Activated CD4-positive, alpha-beta memory T cell treated with anti-CD3 and anti-CD28 coated beads, Interleukin-2, amount 10 ng/mL, durations not matched to agents 7 days and 5 days (primary cell): ENCODE measurements around the gene OR2S2. TPM values are rescaled to one million over a fixed set of nuclear protein-coding genes. Genes with fewer than 3 reads are reported as not detected.

Experiments
- CTCF ChIA-PET: fragments of 350-600 bp; sonication (Branson Sonifier 250); formaldehyde crosslinking; loops from one replicate; lab custom pipeline; 2021; ENCODE audit warnings: antibody characterized with exemption, inconsistent platforms; lab: Charles Lee
- POLR2A ChIA-PET: fragments of 350-600 bp; sonication (Branson Sonifier 250); formaldehyde crosslinking; loops from one replicate; lab custom pipeline; 2021; ENCODE audit warnings: antibody characterized with exemption; lab: Charles Lee
- DNase-seq: peaks from one replicate; pipeline ENCODE4 v3.0.0-alpha.2; 2020
- H3K27ac Mint-ChIP-seq: one replicate; pipeline ENCODE4 v1.8.0; 2021; ENCODE audit warnings: mild to moderate bottlenecking, mixed read lengths
- H3K27me3 Mint-ChIP-seq: one replicate; pipeline ENCODE4 v1.8.0; 2021; ENCODE audit warnings: mixed read lengths
- H3K36me3 Mint-ChIP-seq: one replicate; pipeline ENCODE4 v1.8.0; 2021; ENCODE audit warnings: low read depth, mixed read lengths
- H3K4me1 Mint-ChIP-seq: one replicate; pipeline ENCODE4 v1.8.0; 2021; ENCODE audit warnings: mixed read lengths
- H3K4me3 Mint-ChIP-seq: one replicate; pipeline ENCODE4 v1.8.0; 2021; ENCODE audit warnings: mild to moderate bottlenecking, mixed read lengths
- H3K9me3 Mint-ChIP-seq: one replicate; pipeline ENCODE4 v1.8.0; 2021; ENCODE audit warnings: mixed read lengths
- total RNA-seq, 2 experiments: library from RNA; stranded (reverse); gene quantifications; one replicate each; pipeline ENCODE4 v1.2.3, GENCODE V29; 2021

OR2S2 gene
- total RNA-seq, 2 experiments from 2014 or later, result not detected

DNA sequence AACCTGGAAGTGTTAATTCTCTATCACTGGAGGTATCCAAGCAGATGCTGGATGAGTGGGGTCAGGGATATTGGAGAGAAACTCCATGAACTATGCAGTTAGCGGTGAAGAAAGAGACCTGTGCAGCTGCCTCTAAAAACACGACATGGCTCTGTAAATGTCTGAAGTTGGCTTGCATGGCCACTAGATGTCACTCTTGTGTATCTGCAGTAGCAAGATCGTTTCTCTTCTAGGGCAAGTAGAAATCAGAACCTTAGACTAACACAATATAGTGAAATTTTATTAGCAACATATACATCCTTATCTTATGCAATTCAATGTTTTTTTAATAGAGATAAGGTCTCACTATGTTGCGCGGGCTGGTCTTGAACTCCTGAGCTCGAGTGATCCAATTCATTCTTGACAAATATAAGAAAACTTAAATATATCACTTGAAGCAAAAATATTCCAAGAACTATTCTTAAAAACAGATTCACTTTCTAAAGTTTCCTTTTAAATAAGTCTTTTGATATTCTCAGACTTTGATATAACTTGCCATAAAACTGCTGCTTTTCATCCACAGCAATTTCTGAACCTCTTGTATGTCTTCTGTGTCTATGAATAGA, 2.9 kb downstream of the OR2S2 start:
- ChIA-PET POLR2A (interaction anchor here (1.3 kb wide), 1 partner anchor 15 kb away, joined by 3 read pairs; no protein-coding TSS in a partner anchor), CTCF (interaction anchor here (0.6 to 2.9 kb wide), 15 partner anchors 10 to 696 kb away, joined by 3 to 24 read pairs (median 3); no protein-coding TSS in a partner anchor)
- H3K4me3 Mint-ChIP-seq, result no peak overlapping the region
- H3K4me1 Mint-ChIP-seq, result no peaks in the 10 kb centered on the region
- peak; percentile 48 for DNase-seq
- no peak overlapping the region for H3K27ac Mint-ChIP-seq
- peaks cover 16% of the 10 kb centered on the region for H3K27me3 Mint-ChIP-seq
- H3K9me3 Mint-ChIP-seq, result no peaks in the 10 kb centered on the region
- H3K36me3 Mint-ChIP-seq, result no peaks in the 10 kb centered on the region

DNA sequence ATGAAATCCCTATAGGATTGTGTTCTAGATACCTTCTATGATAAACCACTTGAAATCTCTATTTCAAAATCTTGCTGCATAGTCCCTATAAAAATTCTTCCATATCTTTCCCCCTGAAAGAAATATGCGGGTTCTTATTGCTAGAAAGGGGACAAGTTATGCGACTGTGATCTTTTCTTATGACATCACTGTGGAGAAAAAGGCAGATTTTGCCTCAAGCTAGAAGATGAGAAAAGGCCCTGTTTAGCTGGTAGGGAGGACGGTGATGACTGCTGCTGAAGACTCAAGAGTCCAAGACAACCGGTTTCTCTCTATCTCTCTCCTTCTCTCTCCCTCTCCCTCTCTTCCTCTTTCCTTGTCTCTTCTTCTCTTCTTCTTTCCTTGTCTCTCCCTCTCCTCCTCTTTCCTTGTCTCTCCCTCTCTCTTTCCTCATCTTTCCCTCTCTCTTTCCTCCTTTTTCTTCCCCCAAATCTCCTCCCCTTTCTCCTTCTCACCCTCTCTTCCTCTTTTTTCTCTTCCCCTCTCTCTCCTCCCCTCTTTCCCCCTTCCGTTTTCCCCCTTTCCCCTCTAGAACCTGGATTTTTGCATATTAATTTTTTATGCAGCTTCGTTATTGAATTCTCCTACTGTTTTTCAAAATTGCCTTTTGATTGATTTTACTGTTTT, 5.3 kb downstream of the OR2S2 start:
- no peak for DNase-seq
- H3K27ac Mint-ChIP-seq, result no peak overlapping the region
- no peaks in the 10 kb centered on the region for H3K9me3 Mint-ChIP-seq
- no peaks in the 10 kb centered on the region for H3K36me3 Mint-ChIP-seq
- CTCF ChIA-PET, result interaction anchor here (0.6 to 1.1 kb wide), 6 partner anchors 10 to 392 kb away, joined by 3 to 5 read pairs (median 4); no protein-coding TSS in a partner anchor
- POLR2A ChIA-PET, result no interaction called here
- H3K4me3 Mint-ChIP-seq, result no peak overlapping the region
- H3K4me1 Mint-ChIP-seq, result peaks cover 7% of the 10 kb centered on the region
- peaks cover 13% of the 10 kb centered on the region for H3K27me3 Mint-ChIP-seq

DNA sequence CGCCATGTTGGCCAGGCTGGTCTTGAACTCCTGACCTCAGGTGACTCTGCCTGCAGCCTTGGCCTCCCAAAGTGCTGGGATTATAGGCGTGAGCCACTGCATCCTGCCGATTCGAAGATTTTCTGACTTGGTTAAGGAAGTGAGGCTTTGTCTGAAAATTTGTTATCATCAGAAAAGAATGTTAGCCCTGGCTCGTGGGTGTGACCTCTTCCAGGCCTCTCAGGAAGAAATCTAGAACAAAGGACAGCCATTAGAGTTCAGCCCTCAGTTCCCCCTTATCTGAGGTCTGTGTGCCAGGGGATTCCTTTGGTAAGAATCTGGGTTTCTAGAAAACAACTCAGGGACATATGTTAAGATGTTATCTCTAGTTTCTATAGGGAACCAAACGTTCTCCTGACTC, 6.2 kb downstream of the OR2S2 start:
- ChIA-PET CTCF (interaction anchor here (0.9 to 1.1 kb wide), 2 partner anchors 9 to 12 kb away, joined by 3 to 4 read pairs; no protein-coding TSS in a partner anchor), POLR2A (no interaction called here)
- Mint-ChIP-seq H3K27me3 (peaks cover 7% of the 10 kb centered on the region), H3K4me1 (peaks cover 7% of the 10 kb centered on the region), H3K4me3 (no peak overlapping the region), H3K36me3 (no peaks in the 10 kb centered on the region), H3K27ac (no peak overlapping the region), H3K9me3 (no peaks in the 10 kb centered on the region)
- DNase-seq, result no peak

DNA sequence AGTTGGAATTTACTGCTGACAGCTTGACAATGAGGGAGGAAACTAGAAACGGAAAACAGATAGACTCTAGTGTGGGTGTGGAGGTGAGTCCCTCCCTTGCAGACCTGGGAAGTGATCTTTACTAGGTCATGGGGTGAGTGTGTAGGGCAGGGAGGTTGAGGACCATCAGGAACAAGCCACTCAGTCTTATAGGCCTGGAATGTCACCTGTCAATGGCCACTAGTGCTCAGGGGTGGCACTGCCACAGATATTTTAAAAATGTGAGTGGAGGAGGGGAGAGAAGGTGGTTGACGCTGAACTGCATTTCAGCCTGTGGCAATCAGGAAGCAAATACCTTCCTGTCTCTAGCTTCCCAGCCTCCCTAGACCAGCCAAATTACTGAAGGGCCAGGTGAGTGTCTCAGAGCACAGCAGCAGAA, 9.0 kb downstream of the OR2S2 start:
- CTCF ChIA-PET, result interaction anchor here (0.9 to 1.5 kb wide), 3 partner anchors 8 to 46 kb away, joined by 3 to 4 read pairs (median 3); no protein-coding TSS in a partner anchor
- Mint-ChIP-seq H3K4me3 (no peak overlapping the region), H3K9me3 (no peaks in the 10 kb centered on the region), H3K36me3 (no peaks in the 10 kb centered on the region), H3K27me3 (peaks cover 3% of the 10 kb centered on the region), H3K4me1 (peaks cover 11% of the 10 kb centered on the region), H3K27ac (no peak overlapping the region)
- POLR2A ChIA-PET, result no interaction called here
- no peak for DNase-seq

DNA sequence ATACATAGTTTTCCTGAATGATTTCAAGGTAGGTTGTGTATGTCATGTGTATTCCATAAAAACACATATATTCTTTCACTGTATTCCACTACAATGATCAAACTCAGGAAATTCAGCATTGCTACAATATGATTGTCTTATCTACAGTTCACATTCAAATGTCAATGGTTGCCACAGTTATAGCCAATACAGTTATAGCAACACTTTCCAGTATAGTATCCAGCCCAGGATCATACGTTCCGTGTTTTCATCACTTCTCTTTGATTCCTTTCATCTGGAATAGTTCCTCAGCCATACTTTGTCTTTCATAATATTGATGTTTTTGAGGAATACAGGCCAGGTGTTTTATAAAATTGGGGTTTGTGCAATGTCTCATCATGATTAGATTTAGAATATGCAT, 9.5 kb downstream of the OR2S2 start:
- Mint-ChIP-seq H3K4me1 (peaks cover 11% of the 10 kb centered on the region), H3K36me3 (no peaks in the 10 kb centered on the region), H3K27ac (no peak overlapping the region), H3K27me3 (peaks cover 3% of the 10 kb centered on the region), H3K9me3 (no peaks in the 10 kb centered on the region), H3K4me3 (no peak overlapping the region)
- ChIA-PET CTCF (no interaction called here), POLR2A (no interaction called here)
- DNase-seq, result no peak

DNA sequence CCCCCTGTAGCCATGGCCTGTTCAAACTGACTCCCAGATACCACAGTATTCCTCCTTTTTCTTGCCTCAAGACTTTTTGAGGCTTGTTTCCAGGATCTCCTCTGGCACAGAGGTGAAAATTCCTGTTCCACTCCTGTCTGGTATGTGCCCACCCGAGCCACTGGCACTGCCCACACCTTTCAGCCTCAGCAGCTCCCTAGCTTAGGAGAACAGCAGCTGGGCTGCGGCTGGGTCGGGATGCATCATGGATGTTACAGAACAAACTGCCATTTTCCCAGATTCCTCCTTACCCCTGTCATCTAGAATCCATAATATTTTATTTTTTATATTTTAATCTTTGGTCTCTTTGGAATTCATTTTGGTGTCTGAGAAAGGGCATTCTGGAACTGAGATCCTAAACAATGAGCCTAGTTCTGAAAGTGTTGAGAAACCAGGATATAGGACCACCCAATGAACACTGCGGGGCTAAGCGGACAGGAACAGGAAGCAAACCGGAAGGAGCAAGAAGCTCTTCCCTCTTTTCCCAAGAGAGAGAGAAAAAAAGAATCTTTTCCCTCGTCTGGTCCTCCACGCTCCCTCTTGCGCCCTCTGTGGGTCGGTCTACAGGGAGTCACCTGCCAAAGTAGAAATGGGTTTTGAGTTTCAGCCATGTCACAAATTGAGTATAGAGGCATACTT, 12.5 kb downstream of the OR2S2 start:
- Mint-ChIP-seq H3K27ac (no peak overlapping the region), H3K4me1 (peaks cover 22% of the 10 kb centered on the region), H3K4me3 (no peak overlapping the region), H3K27me3 (no peaks in the 10 kb centered on the region), H3K36me3 (no peaks in the 10 kb centered on the region), H3K9me3 (no peaks in the 10 kb centered on the region)
- peak; percentile 65 for DNase-seq
- CTCF ChIA-PET, result interaction anchor here (0.9 to 4.1 kb wide), 14 partner anchors 10 to 209 kb away, joined by 3 to 56 read pairs (median 4); partner anchors contain the start of gene HRCT1
- POLR2A ChIA-PET, result interaction anchor here (0.7 kb wide), 1 partner anchor 246 kb away, joined by 3 read pairs; the partner anchor contains the start of gene CLTA

DNA sequence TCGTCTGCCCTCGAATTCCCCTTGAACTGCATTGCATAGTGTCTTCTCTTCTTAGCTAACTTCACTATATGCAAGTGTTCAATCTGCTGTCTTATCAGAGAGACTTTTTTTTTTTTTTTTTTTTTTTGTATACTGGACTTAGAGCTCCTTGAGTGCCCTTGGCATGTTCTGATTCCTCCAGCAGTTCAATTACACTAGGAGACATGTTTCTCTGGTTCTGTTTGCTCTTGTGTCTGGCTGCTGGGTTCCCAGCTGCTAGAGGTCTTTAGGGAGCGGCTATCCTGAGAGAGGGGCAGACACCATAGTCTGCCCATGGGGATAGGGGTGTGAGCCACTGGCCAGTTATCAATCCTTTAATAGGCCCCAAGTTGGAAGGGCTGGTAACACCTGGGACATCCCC, 13.1 kb downstream of the OR2S2 start:
- no peak overlapping the region for H3K4me3 Mint-ChIP-seq
- CTCF ChIA-PET, result interaction anchor here (0.5 to 4.1 kb wide), 15 partner anchors 11 to 674 kb away, joined by 3 to 56 read pairs (median 4); partner anchors contain the start of gene HRCT1
- POLR2A ChIA-PET, result no interaction called here
- DNase-seq, result no peak
- H3K27ac Mint-ChIP-seq, result no peak overlapping the region
- H3K27me3 Mint-ChIP-seq, result no peaks in the 10 kb centered on the region
- no peaks in the 10 kb centered on the region for H3K36me3 Mint-ChIP-seq
- peaks cover 28% of the 10 kb centered on the region for H3K4me1 Mint-ChIP-seq
- H3K9me3 Mint-ChIP-seq, result no peaks in the 10 kb centered on the region

DNA sequence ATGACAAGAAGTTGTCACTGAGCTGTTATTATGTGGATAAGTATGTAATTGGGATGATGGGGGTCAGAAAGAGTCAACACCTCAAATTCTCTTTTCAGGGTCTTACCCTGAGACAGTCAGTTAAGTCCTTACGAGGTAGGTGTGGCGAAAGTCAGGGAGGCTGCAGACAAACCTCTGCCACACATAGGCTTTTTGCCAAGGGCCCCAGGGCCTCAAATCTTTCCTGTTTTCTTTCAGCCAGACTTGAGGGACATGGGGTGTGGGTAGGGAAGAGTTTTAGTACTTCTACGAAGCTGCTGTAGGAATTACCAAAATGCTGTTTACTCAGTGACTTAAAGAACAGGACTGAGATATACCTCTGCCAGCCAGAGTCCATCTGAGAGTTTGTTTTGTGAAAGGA, 13.8 kb downstream of the OR2S2 start:
- H3K9me3 Mint-ChIP-seq, result no peaks in the 10 kb centered on the region
- no peak overlapping the region for H3K4me3 Mint-ChIP-seq
- H3K36me3 Mint-ChIP-seq, result no peaks in the 10 kb centered on the region
- ChIA-PET POLR2A (interaction anchor here (1.3 kb wide), 1 partner anchor 77 kb away, joined by 3 read pairs; no protein-coding TSS in a partner anchor), CTCF (interaction anchor here (0.5 to 4.1 kb wide), 10 partner anchors 11 to 673 kb away, joined by 3 to 56 read pairs (median 4); partner anchors contain the start of gene HRCT1)
- DNase-seq, result no peak
- H3K4me1 Mint-ChIP-seq, result peaks cover 29% of the 10 kb centered on the region
- no peak overlapping the region for H3K27ac Mint-ChIP-seq
- H3K27me3 Mint-ChIP-seq, result no peaks in the 10 kb centered on the region

DNA sequence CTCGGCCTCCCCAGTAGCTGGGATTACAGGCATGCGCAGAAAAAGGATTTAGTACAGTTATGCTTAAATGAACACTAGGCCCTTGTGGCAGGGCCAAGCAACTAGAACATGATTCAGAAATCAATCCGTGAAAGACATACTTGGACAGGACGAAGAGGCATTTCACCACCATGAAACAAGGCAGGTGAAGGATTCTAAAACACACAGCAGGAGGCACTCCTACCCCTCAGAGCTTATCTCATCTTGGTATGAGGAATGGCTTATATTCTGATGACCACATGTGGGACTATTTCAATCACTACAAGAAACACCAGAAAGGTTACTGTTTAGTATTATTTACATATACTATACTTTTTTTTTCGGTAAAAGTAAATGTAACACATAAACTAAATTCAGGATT, 15.7 kb downstream of the OR2S2 start:
- Mint-ChIP-seq H3K36me3 (no peaks in the 10 kb centered on the region), H3K9me3 (peaks cover 2% of the 10 kb centered on the region), H3K4me3 (no peak overlapping the region), H3K27me3 (no peaks in the 10 kb centered on the region), H3K27ac (no peak overlapping the region), H3K4me1 (peaks cover 26% of the 10 kb centered on the region)
- ChIA-PET POLR2A (no interaction called here), CTCF (interaction anchor here (0.7 to 2.2 kb wide), 4 partner anchors 10 to 40 kb away, joined by 3 to 11 read pairs (median 4); no protein-coding TSS in a partner anchor)
- no peak for DNase-seq

DNA sequence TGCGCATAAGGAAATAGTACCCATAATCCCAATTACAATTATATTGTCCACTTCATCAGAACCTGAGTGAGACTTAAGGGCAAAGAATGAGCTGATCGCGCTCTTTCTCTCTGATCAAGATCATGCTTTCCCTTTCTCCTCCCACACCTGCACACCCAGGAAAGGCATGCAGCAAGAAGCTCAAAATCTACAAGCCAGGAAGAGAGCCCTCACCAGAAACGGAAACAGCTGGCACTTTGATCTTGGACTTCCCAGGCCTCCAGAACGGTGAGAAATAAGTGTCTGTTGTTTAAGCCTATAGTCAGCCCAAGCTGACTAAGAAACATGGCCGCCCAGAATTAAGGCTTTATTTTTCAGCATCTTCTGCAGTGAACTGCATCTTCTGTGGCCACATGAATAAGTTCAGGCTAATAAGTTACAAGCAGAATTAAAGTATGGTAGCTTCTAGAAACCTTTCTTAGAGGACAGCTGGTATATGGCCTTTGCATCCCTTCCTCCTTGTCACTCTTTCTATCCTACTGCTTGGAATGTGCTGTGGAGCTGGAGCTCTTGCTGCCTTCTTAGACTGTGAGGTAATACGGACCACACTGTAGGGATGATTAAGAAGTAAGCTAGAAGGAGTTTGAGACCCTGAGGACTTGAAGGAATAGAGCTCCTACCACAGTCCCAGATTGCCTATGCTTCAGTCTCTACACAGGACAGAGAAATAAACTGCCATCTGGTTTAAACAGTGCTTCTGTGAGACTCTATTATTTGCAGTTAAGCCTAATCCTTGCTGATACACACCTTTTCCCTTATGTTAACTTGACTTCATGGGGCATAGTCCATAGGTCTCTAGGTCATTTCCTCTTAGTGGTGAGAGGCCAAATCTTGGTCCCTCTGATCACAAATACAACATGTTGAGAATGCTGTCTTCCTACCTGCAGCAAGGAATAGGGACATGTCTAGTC, 17.2 kb downstream of the OR2S2 start:
- DNase-seq, result no peak
- ChIA-PET CTCF (interaction anchor here (0.5 to 2.2 kb wide), 8 partner anchors 8 to 1624 kb away, joined by 3 to 11 read pairs (median 4); partner anchors contain the start of gene OR2S2), POLR2A (interaction anchor here (1.0 to 1.3 kb wide), 2 partner anchors 14 to 250 kb away, joined by 3 read pairs; partner anchors contain the start of gene CLTA)
- H3K27me3 Mint-ChIP-seq, result no peaks in the 10 kb centered on the region
- no peak overlapping the region for H3K4me3 Mint-ChIP-seq
- no peaks in the 10 kb centered on the region for H3K36me3 Mint-ChIP-seq
- H3K9me3 Mint-ChIP-seq, result peaks cover 4% of the 10 kb centered on the region
- peaks cover 24% of the 10 kb centered on the region for H3K4me1 Mint-ChIP-seq
- H3K27ac Mint-ChIP-seq, result peak overlapping the region; percentile 13

DNA sequence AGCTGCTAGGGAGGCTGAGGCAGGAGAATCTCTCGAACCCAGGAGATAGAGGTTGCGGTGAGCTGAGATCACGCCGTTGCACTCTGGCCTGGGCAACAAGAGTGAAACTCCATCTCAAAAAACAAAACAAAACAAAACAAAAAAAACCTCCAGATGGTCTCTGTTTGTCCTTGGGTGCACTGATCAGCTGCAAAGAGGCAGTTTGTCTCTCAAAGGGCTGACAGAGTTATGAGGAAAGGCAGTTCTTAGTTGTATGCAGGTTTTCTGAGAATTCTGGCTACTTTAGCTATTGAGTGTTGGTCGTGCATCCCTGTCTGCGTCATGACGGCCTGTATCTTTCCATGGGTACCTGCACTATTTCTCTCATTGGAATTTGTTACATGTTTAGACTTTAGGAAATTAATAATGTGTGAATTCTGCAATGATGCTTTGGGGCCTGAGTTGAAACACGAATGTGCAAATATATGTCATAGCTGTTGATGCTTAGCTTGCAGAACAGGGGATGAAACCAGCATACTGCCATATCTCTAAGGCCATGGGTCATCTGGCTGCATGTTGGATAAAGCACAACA, 18.2 kb downstream of the OR2S2 start:
- no peak for DNase-seq
- H3K9me3 Mint-ChIP-seq, result peaks cover 4% of the 10 kb centered on the region
- ChIA-PET POLR2A (interaction anchor here (1.0 kb wide), 1 partner anchor 15 kb away, joined by 3 read pairs; no protein-coding TSS in a partner anchor), CTCF (interaction anchor here (0.7 to 2.2 kb wide), 3 partner anchors 18 to 84 kb away, joined by 3 to 9 read pairs (median 5); partner anchors contain the start of gene OR2S2)
- no peaks in the 10 kb centered on the region for H3K36me3 Mint-ChIP-seq
- H3K27me3 Mint-ChIP-seq, result no peaks in the 10 kb centered on the region
- no peak overlapping the region for H3K27ac Mint-ChIP-seq
- H3K4me1 Mint-ChIP-seq, result peaks cover 22% of the 10 kb centered on the region
- H3K4me3 Mint-ChIP-seq, result no peak overlapping the region
